ENCODE data around the gene ERVK3-1.

- no peak for TF ChIP-seq CTCF (IDR thresholded peaks at IDR 0.05)
- no peak for TF ChIP-seq MAX (IDR thresholded peaks at IDR 0.05)
- no peak for TF ChIP-seq JUN (IDR thresholded peaks at IDR 0.05)
- no peak for TF ChIP-seq POLR2A (IDR thresholded peaks at IDR 0.05; ENCODE audit: low read length)
- no peak for TF ChIP-seq ZSCAN20 (CRISPR knock-in tag; IDR thresholded peaks at IDR 0.05)
- TF ChIP-seq BCL3 (IDR thresholded peaks at IDR 0.05): no peak
Measured at GRCh38 chr19:58356766-58357480, 51.7 kb downstream of the ERVK3-1 start.
